Adrenal gland (tissue), 5 donors: ENCODE measurements around the gene GMIP.

ENCODE experiments used
- CTCF ChIP-seq, 6 experiments: fragments of 450-650 bp in 4 of 6; fragments of 200-600 bp in 2 of 6; sonication (generic) in 1 of 6; IDR thresholded peaks; 1 replicate in 5 of 6; 2 replicates in 1 of 6; pipeline versions ENCODE4 v1.5.1 to v1.8.0; 2016 to 2021; ENCODE audit warnings: antibody characterized with exemption in 6 of 6, mild to moderate bottlenecking in 2 of 6, moderate library complexity in 1 of 6
- POLR2A ChIP-seq, 2 donors: fragments of 450-650 bp; IDR thresholded peaks; one replicate each; pipeline ENCODE4 v1.6.1; 2017; ENCODE audit warnings: antibody characterized with exemption in 2 of 2, mild to moderate bottlenecking in 2 of 2, moderate library complexity in 1 of 2
- donor health status: DM: no; HTN: no; CAD: no.

- TF ChIP-seq CTCF (IDR thresholded peaks at IDR 0.05): no peak
- no peak for TF ChIP-seq POLR2A (IDR thresholded peaks at IDR 0.05)
Measured at GRCh38 chr19:19597809-19598306, 45.6 kb downstream of the GMIP start.
